SK-N-SH (cell line): Measurements from ENCODE around the gene TAS2R8. TPM values are rescaled to one million over a fixed set of nuclear protein-coding genes. Genes with fewer than 3 reads are reported as not detected.

Experiments used
- CTCF ChIA-PET: fragments of 300-600, 350-600 bp; formaldehyde crosslinking; extraction: SDS; loops from one replicate; lab custom pipeline; 2021; lab: Yijun Ruan, JAX
- POLR2A ChIA-PET: fragments of 350-600 bp; sonication (Branson Sonifier 250); formaldehyde crosslinking; extraction: SDS; loops from one replicate; lab custom pipeline; 2020; ENCODE audit warnings: antibody characterized with exemption, inconsistent platforms; lab: Yijun Ruan, JAX
- DNase-seq: peaks from one replicate; pipeline ENCODE4 v3.0.0; 2012
- H2AFZ ChIP-seq: fragments of 200-600 bp; sonication (generic); 2 replicates; pipeline ENCODE4 v1.8.1; 2016; ENCODE audit warnings: antibody characterized with exemption, mild to moderate bottlenecking, low read depth
- H3F3A ChIP-seq: fragments of 200-600 bp; sonication (generic); replicated peaks from 2 replicates; pipeline ENCODE3; 2016; ENCODE audit warnings: antibody characterized with exemption, mild to moderate bottlenecking; ENCODE audit not compliant: insufficient read depth
- H3K27ac ChIP-seq, 2 experiments: fragments of 200-500 bp in 1 of 2; fragments of 200-600 bp in 1 of 2; sonication (Bioruptor generic) in 1 of 2; sonication (generic), shearing (Covaris generic) in 1 of 2; 2 replicates each; pipeline versions ENCODE4 v1.5.1 to v1.6.1; 2014 to 2016; ENCODE audit warnings: low read depth in 2 of 2, inconsistent platforms in 1 of 2, low read length in 1 of 2, mild to moderate bottlenecking in 1 of 2, mixed read lengths in 1 of 2
- H3K27me3 ChIP-seq: fragments of 200-600 bp; sonication (generic), shearing (Covaris generic); 2 replicates; pipeline ENCODE4 v1.6.1; 2016; ENCODE audit warnings: mixed run types; ENCODE audit not compliant: insufficient read depth
- H3K36me3 ChIP-seq, 2 experiments: fragments of 200-500 bp in 1 of 2; fragments of 200-600 bp in 1 of 2; sonication (Bioruptor generic) in 1 of 2; sonication (generic) in 1 of 2; replicated peaks in 1 of 2; 2 replicates each; pipeline versions ENCODE3 to v1.5.1; 2014 to 2016; ENCODE audit warnings: low read length in 1 of 2, mild to moderate bottlenecking in 1 of 2; ENCODE audit not compliant: insufficient read depth in 2 of 2, control insufficient read depth in 1 of 2
- H3K4me1 ChIP-seq, 2 experiments: fragments of 200-500 bp in 1 of 2; fragments of 200-600 bp in 1 of 2; sonication (Bioruptor generic) in 1 of 2; sonication (generic), shearing (Covaris generic) in 1 of 2; 2 replicates each; pipeline versions ENCODE4 v1.5.1 to v1.6.1; 2014 to 2016; ENCODE audit warnings: low read depth in 1 of 2, low read length in 1 of 2, mixed run types in 1 of 2; ENCODE audit not compliant: insufficient read depth in 2 of 2, control insufficient read depth in 1 of 2
- H3K4me2 ChIP-seq: fragments of 200-600 bp; sonication (generic), shearing (Covaris generic); 2 replicates; pipeline ENCODE4 v1.6.1; 2017; ENCODE audit warnings: mixed run types
- H3K4me3 ChIP-seq, 2 experiments: fragments of 200-500 bp in 1 of 2; fragments of 200-600 bp in 1 of 2; sonication (Bioruptor generic) in 1 of 2; sonication (generic), shearing (Covaris generic) in 1 of 2; 2 replicates each; pipeline versions ENCODE4 v1.5.1 to v1.8.1; 2014 to 2016; ENCODE audit warnings: low read depth in 2 of 2, inconsistent platforms in 1 of 2, low read length in 1 of 2, mild to moderate bottlenecking in 1 of 2, mixed read lengths in 1 of 2, moderate library complexity in 1 of 2
- H3K79me2 ChIP-seq: fragments of 200-600 bp; sonication (generic); 2 replicates; pipeline ENCODE4 v1.8.1; 2017; ENCODE audit warnings: mild to moderate bottlenecking; ENCODE audit not compliant: insufficient read depth
- H3K9ac ChIP-seq: fragments of 200-600 bp; sonication (generic); 2 replicates; pipeline ENCODE4 v1.6.1; 2017; ENCODE audit warnings: mixed run types
- H3K9me2 ChIP-seq: fragments of 200-600 bp; sonication (generic); 2 replicates; pipeline ENCODE4 v1.6.1; 2017; ENCODE audit warnings: mixed run types
- H3K9me3 ChIP-seq: fragments of 200-600 bp; sonication (generic); 2 replicates; pipeline ENCODE4 v1.6.1; 2017; ENCODE audit warnings: mixed run types, mild to moderate bottlenecking, moderate library complexity
- H4K20me1 ChIP-seq: fragments of 200-600 bp; sonication (generic); 2 replicates; pipeline ENCODE4 v1.6.1; 2017; ENCODE audit warnings: mild to moderate bottlenecking, mixed run types; ENCODE audit not compliant: insufficient read depth
- CHD2 ChIP-seq: fragments of 150-350 bp; IDR thresholded peaks from 2 replicates; pipeline ENCODE4 v1.6.1; 2018; ENCODE audit warnings: low read length; ENCODE audit not compliant: partially characterized antibody
- FOSL2 ChIP-seq: IDR thresholded peaks from 2 replicates; pipeline ENCODE4 v1.4.0; 2012; ENCODE audit warnings: low read depth, mild to moderate bottlenecking, moderate library complexity, borderline replicate concordance
- FOXJ3 ChIP-seq: sonication (generic); formaldehyde crosslinking; IDR thresholded peaks from 2 replicates; pipeline ENCODE4 v1.5.1; 2020; ENCODE audit warnings: mild to moderate bottlenecking, missing genetic modification reagents
- FOXM1 ChIP-seq: IDR thresholded peaks from 2 replicates; pipeline ENCODE4 v1.4.0; 2012; ENCODE audit warnings: low read depth, mild to moderate bottlenecking
- GABPA ChIP-seq: IDR thresholded peaks from 2 replicates; pipeline ENCODE4 v1.4.0; 2012; ENCODE audit warnings: low read depth, mild to moderate bottlenecking
- RCOR1 ChIP-seq: fragments of 150-350 bp; IDR thresholded peaks from 2 replicates; pipeline ENCODE4 v1.6.1; 2017; ENCODE audit warnings: antibody characterized with exemption, low read length
- REST ChIP-seq: IDR thresholded peaks from 2 replicates; pipeline ENCODE4 v1.6.1; 2012; ENCODE audit warnings: mild to moderate bottlenecking, low read depth, low read length, moderate library complexity
- RFX5 ChIP-seq: IDR thresholded peaks from 2 replicates; pipeline ENCODE4 v1.6.1; 2012; ENCODE audit warnings: mild to moderate bottlenecking, improper control_type of control experiment, low read length
- SMC3 ChIP-seq: IDR thresholded peaks from 2 replicates; pipeline ENCODE4 v1.6.1; 2012; ENCODE audit warnings: low read depth, low read length, improper control_type of control experiment
- TAF1 ChIP-seq: IDR thresholded peaks from 2 replicates; pipeline ENCODE4 v1.6.1; 2012; ENCODE audit warnings: low read depth, mild to moderate bottlenecking, low read length, moderate library complexity, borderline replicate concordance
- YY1 ChIP-seq: IDR thresholded peaks from 2 replicates; pipeline ENCODE4 v1.4.0; 2012; ENCODE audit warnings: low read depth, mild to moderate bottlenecking
- ZBTB33 ChIP-seq: IDR thresholded peaks from 2 replicates; pipeline ENCODE4 v1.4.0; 2012; ENCODE audit warnings: low read depth, borderline replicate concordance
- WGBS: methylation state at CpG from one replicate; pipeline ENCODE4 v1.1.6; 2017; ENCODE audit warnings: low lambda C conversion rate; 5-methylcytosine and 5-hydroxymethylcytosine counted together
- polyA plus RNA-seq, 3 experiments: library from polyadenylated mRNA; depleted of rRNA; stranded (reverse); fragments of >200 nt; gene quantifications; 2 replicates each; pipeline ENCODE4 v1.2.3, GENCODE V29; 2012

The TAS2R8 gene
- polyA plus RNA-seq, 1 of the 3 experiments (the other 2 are of a cell fraction): not detected

- Histone ChIP-seq H3K27me3 (no peaks in the 10 kb centered on the region), H3K27ac (no peak overlapping the region), H4K20me1 (no peaks in the 10 kb centered on the region), H3K4me1 (peaks cover 0 to 3% of the 10 kb centered on the region in 2 experiments; a peak in 1 of 4 replicates), H3K9me3 (no peaks in the 10 kb centered on the region), H3K4me3 (no peak overlapping the region), H3F3A (no peaks in the 10 kb centered on the region), H3K4me2 (no peak overlapping the region), H2AFZ (no peak overlapping the region), H3K79me2 (no peaks in the 10 kb centered on the region), H3K36me3 (peaks cover 12 to 17% of the 10 kb centered on the region in 2 experiments), H3K9ac (no peak overlapping the region), H3K9me2 (no peaks in the 10 kb centered on the region)
- WGBS: 84% methylated on average over 4 of the region's 4 CpGs
- no peak for TF ChIP-seq FOXJ3
- no peak for TF ChIP-seq REST
- TF ChIP-seq FOXM1: no peak
- TF ChIP-seq RFX5: no peak
- no peak for TF ChIP-seq YY1
- TF ChIP-seq CHD2: no peak
- no peak for TF ChIP-seq GABPA
- no peak for TF ChIP-seq FOSL2
- TF ChIP-seq SMC3: no peak
- no peak for TF ChIP-seq TAF1
- no peak for TF ChIP-seq ZBTB33
- ChIA-PET CTCF (no interaction called here), POLR2A (no interaction called here)
- no peak for DNase-seq
Measured at GRCh38 chr12:10851243-10851858, 44.3 kb upstream of the TAS2R8 start.

DNA sequence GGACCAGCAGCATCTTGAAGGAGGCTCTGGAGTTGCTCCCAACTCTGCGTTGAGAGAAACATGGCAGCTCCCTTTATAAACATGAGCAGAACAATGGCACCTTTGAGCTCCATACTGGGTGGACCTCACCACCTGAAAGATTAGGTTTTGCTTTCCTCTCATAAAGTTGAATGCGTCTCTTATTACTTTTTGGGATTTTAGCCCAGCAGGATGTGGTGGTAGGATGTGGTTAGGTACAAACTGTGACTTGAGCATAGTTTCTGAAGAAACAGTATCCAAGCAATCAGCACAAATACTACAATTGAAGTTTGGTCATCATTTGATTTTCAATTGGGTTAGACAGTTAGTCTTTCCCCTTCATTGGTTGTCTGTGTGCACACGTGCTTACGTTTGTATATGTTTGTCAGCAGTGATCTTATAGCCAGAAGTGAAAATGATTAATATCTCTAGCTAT, 42.4 kb upstream of the TAS2R8 start, which contains the start of gene PRR4:
TSS of gene PRR4 (minus strand) at position 51 of the 454 bp plus-strand sequence. CDS start at position 13, 38 bp downstream.
- no peak for DNase-seq
- TF ChIP-seq FOXJ3: no peak
- no peak for TF ChIP-seq CHD2
- TF ChIP-seq RCOR1: no peak
- H3K27ac ChIP-seq: no peak within 1 kb of the TSS
- H3K9ac ChIP-seq: no peak within 1 kb of the TSS
- H3K9me3 ChIP-seq: no peaks in the 10 kb centered on the region
- no peaks in the 10 kb centered on the region for H3F3A ChIP-seq
- H3K4me3 ChIP-seq: no peak within 1 kb of the TSS
- no peaks in the 10 kb centered on the region for H3K79me2 ChIP-seq
- CTCF ChIA-PET: no interaction called here
- no peaks in the 10 kb centered on the region for H3K9me2 ChIP-seq
- POLR2A ChIA-PET: no interaction called here
- peaks cover 0 to 3% of the 10 kb centered on the region in 2 experiments; a peak in 1 of 4 replicates for H3K4me1 ChIP-seq
- H3K27me3 ChIP-seq: no peaks in the 10 kb centered on the region
- no peak within 1 kb of the TSS for H3K4me2 ChIP-seq
- WGBS: 95% methylated on average over 4 of the region's 4 CpGs
- H4K20me1 ChIP-seq: no peaks in the 10 kb centered on the region
- peaks cover 5 to 14% of the 10 kb centered on the region in 2 experiments for H3K36me3 ChIP-seq
- H2AFZ ChIP-seq: no peak within 1 kb of the TSS
